HL-60 (cell line): ENCODE results near the gene C11orf86.
A peak's percentile ranks its signal among the peaks of the same experiment; 100 is the strongest.

Experiments used
- DNase-seq, 2 experiments: peaks; one replicate each; pipeline ENCODE4 v3.0.0-alpha.2; 2010 to 2020; ENCODE audit warnings: low read depth in 1 of 2, low spot score in 1 of 2
- H3K27ac ChIP-seq: fragments of 250-450 bp; sonication (Bioruptor Pico); replicated peaks from 2 replicates; pipeline ENCODE4 v1.5.1; 2020; ENCODE audit warnings: mild to moderate bottlenecking, moderate library complexity
- H3K27me3 ChIP-seq: fragments of 250-450 bp; sonication (Bioruptor Pico); 2 replicates; pipeline ENCODE4 v1.5.1; 2021; ENCODE audit warnings: mild to moderate bottlenecking, moderate library complexity; ENCODE audit not compliant: insufficient read depth, poor library complexity, severe bottlenecking
- H3K4me3 ChIP-seq: replicated peaks from 2 replicates; pipeline ENCODE4 v1.5.1; 2011; ENCODE audit warnings: mild to moderate bottlenecking, control low read depth, low read length; ENCODE audit not compliant: insufficient read depth
- GABPA ChIP-seq: IDR thresholded peaks from 2 replicates; pipeline ENCODE4 v1.6.1; 2012; ENCODE audit warnings: low read depth
- POLR2AphosphoS5 ChIP-seq: IDR thresholded peaks from 2 replicates; pipeline ENCODE4 v1.6.1; 2012; ENCODE audit warnings: low read depth
- SPI1 ChIP-seq: IDR thresholded peaks from 2 replicates; pipeline ENCODE4 v1.6.1; 2012; ENCODE audit warnings: low read depth, mild to moderate bottlenecking, borderline replicate concordance
- TF ChIP-seq, protein P1 (sequence below): IDR thresholded peaks from one replicate; pipeline ENCODE4 v1.5.1; 2011; ENCODE audit warnings: low read length, control low read depth, inconsistent platforms; ENCODE audit not compliant: insufficient read depth
- TF ChIP-seq, protein P2 (sequence below): IDR thresholded peaks from 2 replicates; pipeline ENCODE4 v1.6.1; 2012; ENCODE audit warnings: low read depth; ENCODE audit not compliant: insufficient replicate concordance

Gene C11orf86

DNA sequence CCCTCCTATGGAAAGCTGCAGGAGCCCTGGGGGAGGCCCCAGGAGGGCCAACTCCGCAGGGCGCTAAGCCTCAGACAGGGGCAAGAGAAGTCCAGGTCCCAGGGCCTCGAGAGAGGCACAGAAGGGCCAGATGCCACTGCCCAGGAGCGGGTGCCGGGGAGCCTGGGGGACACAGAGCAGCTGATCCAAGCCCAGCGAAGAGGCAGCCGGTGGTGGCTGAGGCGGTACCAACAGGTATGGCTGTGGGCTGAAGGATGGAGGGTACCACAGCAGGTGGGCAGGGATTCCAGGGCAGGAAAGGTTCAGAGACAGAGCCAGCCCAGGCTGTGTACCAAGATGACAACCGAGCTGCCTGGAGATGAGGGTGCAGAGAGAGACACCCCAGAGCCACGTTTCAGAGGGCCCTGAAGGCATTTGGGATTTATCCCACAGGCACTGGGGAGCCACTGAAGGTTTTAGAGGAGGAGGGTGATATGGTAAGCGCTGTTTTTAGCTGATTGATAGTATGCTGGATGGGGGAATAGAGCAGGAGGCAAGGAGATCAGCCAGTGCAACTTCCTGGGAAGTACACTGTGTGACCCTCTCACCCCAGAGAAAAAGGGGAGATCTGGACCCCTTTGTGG is 412 bp downstream of the C11orf86 start:
- DNase-seq = no peak
- Histone ChIP-seq H3K27me3 (no peaks in the 10 kb centered on the region), H3K27ac (no peak overlapping the region), H3K4me3 (no peak overlapping the region)
- TF ChIP-seq, protein P1, sequence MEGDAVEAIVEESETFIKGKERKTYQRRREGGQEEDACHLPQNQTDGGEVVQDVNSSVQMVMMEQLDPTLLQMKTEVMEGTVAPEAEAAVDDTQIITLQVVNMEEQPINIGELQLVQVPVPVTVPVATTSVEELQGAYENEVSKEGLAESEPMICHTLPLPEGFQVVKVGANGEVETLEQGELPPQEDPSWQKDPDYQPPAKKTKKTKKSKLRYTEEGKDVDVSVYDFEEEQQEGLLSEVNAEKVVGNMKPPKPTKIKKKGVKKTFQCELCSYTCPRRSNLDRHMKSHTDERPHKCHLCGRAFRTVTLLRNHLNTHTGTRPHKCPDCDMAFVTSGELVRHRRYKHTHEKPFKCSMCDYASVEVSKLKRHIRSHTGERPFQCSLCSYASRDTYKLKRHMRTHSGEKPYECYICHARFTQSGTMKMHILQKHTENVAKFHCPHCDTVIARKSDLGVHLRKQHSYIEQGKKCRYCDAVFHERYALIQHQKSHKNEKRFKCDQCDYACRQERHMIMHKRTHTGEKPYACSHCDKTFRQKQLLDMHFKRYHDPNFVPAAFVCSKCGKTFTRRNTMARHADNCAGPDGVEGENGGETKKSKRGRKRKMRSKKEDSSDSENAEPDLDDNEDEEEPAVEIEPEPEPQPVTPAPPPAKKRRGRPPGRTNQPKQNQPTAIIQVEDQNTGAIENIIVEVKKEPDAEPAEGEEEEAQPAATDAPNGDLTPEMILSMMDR = no peak
- TF ChIP-seq POLR2AphosphoS5 = no peak
- no peak for TF ChIP-seq SPI1
- no peak for TF ChIP-seq GABPA
- TF ChIP-seq, protein P2, sequence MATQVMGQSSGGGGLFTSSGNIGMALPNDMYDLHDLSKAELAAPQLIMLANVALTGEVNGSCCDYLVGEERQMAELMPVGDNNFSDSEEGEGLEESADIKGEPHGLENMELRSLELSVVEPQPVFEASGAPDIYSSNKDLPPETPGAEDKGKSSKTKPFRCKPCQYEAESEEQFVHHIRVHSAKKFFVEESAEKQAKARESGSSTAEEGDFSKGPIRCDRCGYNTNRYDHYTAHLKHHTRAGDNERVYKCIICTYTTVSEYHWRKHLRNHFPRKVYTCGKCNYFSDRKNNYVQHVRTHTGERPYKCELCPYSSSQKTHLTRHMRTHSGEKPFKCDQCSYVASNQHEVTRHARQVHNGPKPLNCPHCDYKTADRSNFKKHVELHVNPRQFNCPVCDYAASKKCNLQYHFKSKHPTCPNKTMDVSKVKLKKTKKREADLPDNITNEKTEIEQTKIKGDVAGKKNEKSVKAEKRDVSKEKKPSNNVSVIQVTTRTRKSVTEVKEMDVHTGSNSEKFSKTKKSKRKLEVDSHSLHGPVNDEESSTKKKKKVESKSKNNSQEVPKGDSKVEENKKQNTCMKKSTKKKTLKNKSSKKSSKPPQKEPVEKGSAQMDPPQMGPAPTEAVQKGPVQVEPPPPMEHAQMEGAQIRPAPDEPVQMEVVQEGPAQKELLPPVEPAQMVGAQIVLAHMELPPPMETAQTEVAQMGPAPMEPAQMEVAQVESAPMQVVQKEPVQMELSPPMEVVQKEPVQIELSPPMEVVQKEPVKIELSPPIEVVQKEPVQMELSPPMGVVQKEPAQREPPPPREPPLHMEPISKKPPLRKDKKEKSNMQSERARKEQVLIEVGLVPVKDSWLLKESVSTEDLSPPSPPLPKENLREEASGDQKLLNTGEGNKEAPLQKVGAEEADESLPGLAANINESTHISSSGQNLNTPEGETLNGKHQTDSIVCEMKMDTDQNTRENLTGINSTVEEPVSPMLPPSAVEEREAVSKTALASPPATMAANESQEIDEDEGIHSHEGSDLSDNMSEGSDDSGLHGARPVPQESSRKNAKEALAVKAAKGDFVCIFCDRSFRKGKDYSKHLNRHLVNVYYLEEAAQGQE = no peak

DNA sequence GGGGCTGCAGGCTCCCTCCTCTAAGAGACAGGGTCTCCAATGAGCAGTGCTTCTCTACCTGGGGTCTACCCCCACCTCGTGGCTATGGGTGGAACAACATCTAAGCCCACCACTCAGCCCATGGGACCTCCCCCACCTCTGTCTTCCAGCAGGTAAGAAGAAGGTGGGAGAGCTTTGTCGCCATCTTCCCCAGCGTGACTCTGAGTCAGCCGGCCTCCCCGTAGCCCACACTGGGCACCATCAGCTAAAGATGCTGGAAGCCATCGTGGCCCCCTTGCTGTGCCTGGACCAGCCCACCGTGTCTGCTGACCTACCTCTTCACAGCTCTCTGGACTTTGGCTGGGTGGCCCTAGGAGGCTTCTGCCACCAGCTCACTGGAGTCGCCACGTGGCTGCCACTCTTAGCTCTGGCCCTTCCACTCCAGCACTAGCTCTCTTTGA is 944 bp downstream of the C11orf86 start:
- no peaks in the 10 kb centered on the region for H3K27me3 ChIP-seq
- TF ChIP-seq, protein P1 = peak; percentile 20
- TF ChIP-seq GABPA = no peak
- DNase-seq = no peak
- no peak overlapping the region for H3K4me3 ChIP-seq
- no peak overlapping the region for H3K27ac ChIP-seq

DNA sequence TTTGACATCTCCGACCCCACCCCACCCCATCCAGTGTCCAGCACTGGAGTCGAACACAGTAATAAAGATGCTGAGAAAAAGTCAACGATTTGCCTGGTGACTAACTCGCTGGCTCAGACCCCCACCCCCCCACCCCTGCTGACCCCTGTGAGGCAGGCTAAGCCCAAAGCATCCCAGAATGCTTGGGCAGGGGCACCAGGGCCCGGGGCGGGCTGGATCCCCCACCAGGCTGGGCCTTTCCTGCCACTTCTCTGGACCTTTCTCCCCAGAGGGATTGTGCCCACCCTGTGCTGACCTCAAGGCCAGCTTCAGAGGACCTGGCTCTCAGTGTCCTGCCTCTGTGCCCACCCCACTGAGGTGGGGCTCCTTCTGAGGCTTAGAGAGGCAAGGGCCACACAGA is 1.8 kb downstream of the C11orf86 start:
- H3K27me3 ChIP-seq = no peaks in the 10 kb centered on the region
- no peak overlapping the region for H3K27ac ChIP-seq
- TF ChIP-seq POLR2AphosphoS5 (no peak), SPI1 (no peak), GABPA (no peak)
- TF ChIP-seq, protein P2 = no peak
- TF ChIP-seq, protein P1 = no peak
- DNase-seq = no peak
- H3K4me3 ChIP-seq = no peak overlapping the region

DNA sequence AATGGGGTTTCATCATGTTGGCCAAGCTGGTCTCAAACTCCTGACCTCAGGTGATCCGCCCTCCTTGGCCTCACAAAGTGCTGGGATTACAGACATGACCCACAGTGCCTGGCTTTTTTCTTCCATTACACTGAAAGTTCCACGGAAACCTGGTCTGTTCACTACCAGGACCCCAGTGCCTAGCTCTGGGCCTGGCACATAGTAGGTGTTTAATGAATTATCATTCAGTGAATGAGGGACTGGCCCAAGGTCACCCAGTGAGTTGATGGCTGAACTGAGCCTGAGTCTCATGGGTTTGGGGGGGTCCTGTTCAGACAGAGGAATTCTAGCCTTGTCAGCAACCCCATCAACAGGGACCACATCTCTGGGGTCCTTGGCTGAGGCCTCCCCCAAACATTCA is 3.1 kb downstream of the C11orf86 start:
- Histone ChIP-seq H3K4me3 (no peak overlapping the region), H3K27ac (no peak overlapping the region), H3K27me3 (no peaks in the 10 kb centered on the region)
- TF ChIP-seq GABPA (no peak), SPI1 (no peak), POLR2AphosphoS5 (no peak)
- TF ChIP-seq, protein P1 = no peak
- TF ChIP-seq, protein P2 = no peak
- no peak for DNase-seq
